ENCODE results near the gene HOATZ. TPM values are rescaled to one million over a fixed set of nuclear protein-coding genes. Genes with fewer than 3 reads are reported as not detected.
A peak's percentile ranks its signal among the peaks of the same experiment; 100 is the strongest.

HOATZ gene
- total RNA-seq, 4 donors from 2014 or later, result not detected

GRCh38 chr11:111537336-111537860 is 22.8 kb downstream of the HOATZ start:
- ATAC-seq (ENCODE audit: low FRiP score) (no peak), DNase-seq (ENCODE audit: low spot score) (no peak)
- no peak for TF ChIP-seq CTCF (IDR thresholded peaks at IDR 0.05)

GRCh38 chr11:111538407-111539114 is 24.0 kb downstream of the HOATZ start:
- no peak for TF ChIP-seq CTCF (IDR thresholded peaks at IDR 0.05)
- no peak for DNase-seq (ENCODE audit: low spot score)
- ATAC-seq (ENCODE audit: low FRiP score), result no peak

- ATAC-seq (ENCODE audit: low FRiP score) (peak; percentile 5), DNase-seq (ENCODE audit: low spot score) (no peak)
- no peak for TF ChIP-seq CTCF (IDR thresholded peaks at IDR 0.05)
Observed at GRCh38 chr11:111539426-111540113, 25.0 kb downstream of the HOATZ start.

GRCh38 chr11:111540114-111540936 is 25.7 kb downstream of the HOATZ start, which contains the start of gene LAYN:
TSS of gene LAYN (plus strand) at chr11:111540720. CDS start at chr11:111540844, 124 bp downstream.
- no peak for TF ChIP-seq CTCF (IDR thresholded peaks at IDR 0.05)
- DNase-seq (ENCODE audit: low spot score) (no peak), ATAC-seq (ENCODE audit: low FRiP score) (peak; percentile 74)

- peak; percentile 22 for ATAC-seq (ENCODE audit: low FRiP score)
- DNase-seq (ENCODE audit: low spot score), result no peak
- no peak for TF ChIP-seq CTCF (IDR thresholded peaks at IDR 0.05)
Observed at GRCh38 chr11:111540937-111541253, 26.3 kb downstream of the HOATZ start.

GRCh38 chr11:111541254-111542061 is 26.9 kb downstream of the HOATZ start:
- ATAC-seq (ENCODE audit: low FRiP score) (peak; percentile 51), DNase-seq (ENCODE audit: low spot score) (no peak)
- TF ChIP-seq CTCF (IDR thresholded peaks at IDR 0.05), result no peak

Measured in omental fat pad (tissue), 4 donors.